Stromal cell of bone marrow (primary cell): Measurements from ENCODE around the gene FBXO34.
A peak's percentile ranks its signal among the peaks of the same experiment; 100 is the strongest.

ENCODE experiments used
- DNase-seq: peaks from one replicate; pipeline ENCODE4 v3.0.0-alpha.2; 2012; ENCODE audit warnings: low read depth

Gene FBXO34

DNA sequence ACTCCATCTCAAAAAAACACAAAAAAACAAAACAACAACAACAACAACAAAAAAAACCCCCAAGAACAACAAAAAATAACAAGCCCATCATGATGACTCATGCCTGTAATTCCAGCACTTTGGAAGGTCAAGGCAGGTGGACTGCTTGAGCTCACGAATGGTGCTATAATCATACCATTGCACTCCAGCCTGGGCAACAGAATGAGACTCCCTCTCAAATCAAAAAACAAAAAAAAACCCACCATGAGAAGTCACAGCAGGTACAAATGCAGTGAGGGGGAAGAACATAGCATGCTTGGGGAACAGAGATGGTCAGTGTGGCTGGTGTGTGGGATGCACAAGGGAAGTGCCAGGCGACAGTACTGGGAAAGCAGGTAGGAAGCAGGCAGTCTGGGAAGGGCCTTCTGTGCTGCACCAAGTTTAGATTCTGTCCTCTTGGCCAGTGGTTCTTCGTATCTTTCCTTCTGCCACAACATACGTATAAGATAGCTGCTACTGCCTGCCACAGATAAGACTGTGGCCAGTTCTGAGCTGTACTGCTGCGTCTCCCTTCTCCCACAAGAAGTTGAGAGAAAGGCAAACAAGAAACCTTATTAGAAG is 112.4 kb downstream of the FBXO34 start:
- DNase-seq = no peak

DNA sequence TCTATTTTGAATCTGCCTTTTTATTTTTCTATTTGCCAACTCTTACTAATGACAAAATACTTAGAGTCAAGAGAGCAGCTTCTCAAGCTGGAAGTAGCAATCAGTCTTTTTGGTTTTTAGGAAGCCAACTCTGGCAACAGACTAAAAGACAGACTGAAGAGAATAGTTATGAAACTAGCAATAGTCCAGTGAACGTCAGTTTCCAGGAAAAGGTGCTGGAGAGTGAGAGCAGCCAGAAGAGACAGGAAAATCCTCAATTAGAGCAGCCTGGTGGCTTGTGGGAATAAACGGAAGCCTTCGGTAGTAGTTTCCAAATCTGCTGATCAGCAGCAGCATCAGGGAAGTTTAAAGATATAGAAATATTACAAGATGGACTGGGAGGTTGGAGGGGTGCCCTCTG is 113.3 kb downstream of the FBXO34 start:
- DNase-seq = no peak

DNA sequence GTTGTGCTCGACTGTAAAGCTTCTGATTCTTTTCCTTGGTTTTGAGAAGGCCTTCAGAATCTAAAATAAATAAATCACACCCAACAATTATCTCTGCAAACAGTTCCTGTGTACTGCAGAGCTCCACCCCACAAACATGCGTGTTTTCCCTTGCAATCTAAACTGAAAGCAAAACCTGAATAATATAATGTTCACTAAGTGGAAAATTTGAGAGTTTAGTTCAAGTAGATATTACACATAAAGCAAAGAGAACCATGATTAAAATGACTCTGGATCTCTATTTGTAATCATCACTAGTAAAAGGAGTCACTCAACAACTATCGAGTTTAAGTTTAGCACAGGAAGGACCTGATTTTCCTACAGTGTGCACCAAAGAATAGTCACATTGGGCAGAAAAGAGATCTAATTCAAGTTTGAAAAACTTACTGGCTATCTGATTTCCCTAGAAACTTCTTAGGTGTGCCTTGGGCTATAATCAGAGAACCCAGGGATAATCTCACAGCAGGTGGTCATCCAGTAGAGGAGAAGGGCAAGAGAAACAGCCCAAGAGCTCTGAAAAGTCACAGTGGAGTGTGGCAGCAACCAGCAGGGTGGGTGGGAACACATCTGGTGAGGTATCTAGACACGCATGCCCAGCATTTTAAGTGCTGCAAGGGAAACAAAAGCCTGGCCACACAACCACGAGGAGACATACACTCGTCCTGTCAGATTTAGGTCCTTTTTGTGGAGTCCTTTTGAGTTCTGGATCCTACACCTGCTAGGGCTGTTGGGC is 115.0 kb downstream of the FBXO34 start:
- no peak for DNase-seq

DNA sequence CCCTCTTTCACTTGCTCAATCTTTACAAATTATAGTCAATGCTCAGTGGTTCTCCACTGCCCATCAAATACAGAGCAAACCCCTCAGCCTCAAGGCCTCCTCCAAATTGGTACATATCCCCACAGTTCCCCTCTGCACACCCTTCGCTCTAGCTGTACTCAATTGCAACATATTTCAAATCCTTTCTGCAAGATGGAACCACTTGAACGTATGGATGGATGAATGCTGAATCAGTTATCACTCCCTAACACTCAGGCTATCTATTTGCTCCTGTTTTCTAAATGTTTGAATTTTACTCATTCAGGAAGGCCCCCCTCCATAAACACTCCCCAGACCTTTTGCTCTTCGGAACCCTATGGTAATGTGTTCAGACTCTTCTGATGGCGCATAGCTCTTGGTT is 115.9 kb downstream of the FBXO34 start:
- DNase-seq = no peak

DNA sequence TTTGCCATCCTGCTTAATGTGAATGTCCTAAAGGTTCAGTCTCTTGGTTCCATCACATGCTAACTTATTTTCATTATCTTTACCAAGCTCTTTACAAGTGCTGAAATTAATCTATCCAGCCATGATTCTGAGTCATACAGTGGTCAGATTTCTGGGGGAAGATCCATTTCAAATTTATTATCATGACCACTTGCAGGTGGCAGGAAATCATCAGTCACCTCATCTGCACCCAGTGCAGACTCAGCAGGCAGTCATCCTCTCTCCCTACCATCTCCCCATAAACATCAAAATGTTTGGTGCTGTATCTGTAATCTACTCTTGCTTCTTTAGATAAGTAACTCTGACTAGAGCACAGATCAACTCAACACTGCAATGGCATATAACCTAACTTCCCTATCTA is 116.9 kb downstream of the FBXO34 start:
- no peak for DNase-seq

DNA sequence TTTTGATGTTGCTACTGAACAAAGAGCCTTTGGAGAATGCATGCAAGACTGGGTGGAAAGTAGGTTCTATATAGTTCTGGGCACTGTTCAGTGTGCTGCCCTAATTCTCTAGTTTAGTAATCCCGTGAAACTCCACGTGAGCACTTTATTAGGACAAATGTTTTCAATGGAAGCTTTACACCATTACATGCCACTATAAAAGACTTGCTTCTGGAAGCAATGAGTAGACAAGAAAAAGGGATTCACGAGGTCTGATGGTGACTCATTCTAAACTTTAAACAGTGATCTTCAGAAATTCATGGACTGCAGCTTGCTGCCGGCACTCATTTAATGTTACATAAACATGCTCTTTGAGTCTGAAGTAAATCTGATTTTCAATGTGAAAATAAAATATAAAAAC is 118.1 kb downstream of the FBXO34 start:
- DNase-seq = peak; percentile 44

DNA sequence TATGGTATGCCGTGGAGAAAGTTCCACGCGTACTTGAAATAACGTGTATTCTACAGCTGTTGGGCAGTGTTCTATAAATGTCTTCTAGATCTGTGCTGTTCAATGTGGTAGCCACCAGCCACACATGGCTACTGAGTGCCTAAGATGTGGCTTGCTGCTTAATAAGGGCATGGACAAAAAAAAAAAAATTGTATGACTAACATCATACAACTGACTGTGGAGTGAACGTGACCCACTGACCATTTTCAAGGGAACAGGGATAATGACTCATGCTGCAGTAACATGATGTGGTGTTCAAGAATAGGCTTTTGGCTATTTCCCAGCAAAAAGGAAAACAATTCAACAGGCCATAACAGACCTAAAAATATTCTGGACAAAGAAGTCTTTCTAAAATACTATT is 127.5 kb downstream of the FBXO34 start:
- DNase-seq = peak; percentile 95

DNA sequence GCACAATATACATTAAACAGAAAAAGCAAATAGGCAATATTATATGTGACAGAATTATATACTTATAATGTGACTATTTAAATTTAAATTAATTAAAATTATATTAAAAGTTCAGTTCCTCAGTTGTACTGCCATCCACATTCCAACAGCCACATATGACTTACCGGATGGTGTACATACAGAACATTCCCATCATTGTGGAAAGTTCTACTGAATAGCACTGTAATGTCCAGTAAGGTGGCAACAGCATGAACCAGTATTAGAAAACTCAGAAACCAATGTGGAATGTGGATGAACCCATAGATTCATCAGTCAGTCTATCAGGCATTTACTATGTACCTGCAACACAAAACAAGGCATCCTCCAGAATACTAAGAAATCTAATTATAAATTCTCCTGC is 128.0 kb downstream of the FBXO34 start:
- DNase-seq = no peak

DNA sequence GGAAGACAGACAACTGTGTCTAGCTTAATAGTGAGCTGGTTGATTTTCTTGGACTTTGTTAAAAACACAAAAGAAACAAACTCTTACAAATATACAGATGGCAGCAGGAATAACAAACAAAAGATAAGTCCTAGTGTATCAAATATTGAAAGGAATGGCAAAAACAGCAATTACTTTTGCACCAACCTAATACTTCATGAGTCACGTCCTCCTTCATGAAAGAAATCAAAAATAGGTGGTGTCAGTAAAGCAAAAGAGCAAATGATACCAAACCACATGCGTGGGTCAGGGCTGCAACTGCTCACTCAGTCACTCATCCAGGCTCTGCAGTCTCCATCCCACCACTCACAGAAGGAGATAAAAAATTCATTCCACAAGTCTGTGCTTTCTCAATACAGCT is 128.6 kb downstream of the FBXO34 start:
- DNase-seq = no peak

DNA sequence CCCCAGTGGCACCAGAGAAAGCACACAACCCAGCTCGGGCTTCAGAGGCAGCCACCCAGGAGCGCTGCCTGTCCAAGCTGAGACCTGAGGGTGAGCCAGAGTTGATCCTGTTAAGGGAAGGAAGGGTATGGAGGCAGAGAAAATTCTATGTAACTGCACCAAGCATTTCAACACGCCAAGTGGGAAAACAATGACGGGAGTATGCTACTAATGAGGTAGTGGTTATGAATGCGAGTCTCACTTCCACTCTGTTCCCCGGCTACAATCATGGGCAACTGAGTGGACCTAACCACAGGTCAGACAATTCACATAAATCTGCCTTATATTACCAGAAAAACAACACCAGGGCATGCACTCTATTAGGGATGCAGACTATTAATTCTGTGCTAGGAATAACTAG is 130.5 kb downstream of the FBXO34 start:
- DNase-seq = no peak
